Suppressor macrophage treated with lipopolysaccharide for 1 hour (primary cell): ENCODE results near the gene NHLH1.

Experiments used
- DNase-seq, 3 donors: peaks; one replicate each; pipeline ENCODE4 v3.0.0-alpha.2; 2020 to 2022

NHLH1 gene

GRCh38 chr1:160413716-160414115 is 46.8 kb downstream of the NHLH1 start:
- DNase-seq: no peak

GRCh38 chr1:160414881-160415280 is 48.0 kb downstream of the NHLH1 start:
- DNase-seq: no peak

- DNase-seq: no peak
These were observed 48.9 kb downstream of the NHLH1 start for GRCh38 chr1:160415696-160416290.

- peak; percentile 48 to 57 (median 51) for DNase-seq
These were observed 49.5 kb downstream of the NHLH1 start for GRCh38 chr1:160416369-160416768.

- no peak for DNase-seq
These were observed 51.6 kb downstream of the NHLH1 start for GRCh38 chr1:160418483-160418882.

- no peak for DNase-seq
These were observed 52.4 kb downstream of the NHLH1 start for GRCh38 chr1:160419150-160419837.

GRCh38 chr1:160419838-160420169 is 52.9 kb downstream of the NHLH1 start:
- DNase-seq: no peak

GRCh38 chr1:160420881-160421842 is 54.3 kb downstream of the NHLH1 start:
- no peak for DNase-seq

- DNase-seq: no peak
These were observed 55.0 kb downstream of the NHLH1 start for GRCh38 chr1:160421881-160422280.
